ENCODE data around the gene RAB12. TPM values are rescaled to one million over a fixed set of nuclear protein-coding genes. Genes with fewer than 3 reads are reported as not detected.

The RAB12 gene
- total RNA-seq, 1 donor from 2014 or later, result 61.0 TPM

- no peak for DNase-seq (ENCODE audit: low read depth)
- Histone ChIP-seq H3K36me3 (ENCODE audit: control insufficient read depth, insufficient read depth, low read length) (peaks cover 2% of the 10 kb centered on the region), H3K4me3 (ENCODE audit: low read depth, low read length) (no peak overlapping the region), H3K27me3 (ENCODE audit: control insufficient read depth, insufficient read depth, low read length) (no peaks in the 10 kb centered on the region)
- TF ChIP-seq CTCF (IDR thresholded peaks at IDR 0.05; ENCODE audit: insufficient read depth, low read length, poor library complexity, severe bottlenecking), result no peak
Observed at GRCh38 chr18:8629602-8630001, 20.4 kb downstream of the RAB12 start.

DNA sequence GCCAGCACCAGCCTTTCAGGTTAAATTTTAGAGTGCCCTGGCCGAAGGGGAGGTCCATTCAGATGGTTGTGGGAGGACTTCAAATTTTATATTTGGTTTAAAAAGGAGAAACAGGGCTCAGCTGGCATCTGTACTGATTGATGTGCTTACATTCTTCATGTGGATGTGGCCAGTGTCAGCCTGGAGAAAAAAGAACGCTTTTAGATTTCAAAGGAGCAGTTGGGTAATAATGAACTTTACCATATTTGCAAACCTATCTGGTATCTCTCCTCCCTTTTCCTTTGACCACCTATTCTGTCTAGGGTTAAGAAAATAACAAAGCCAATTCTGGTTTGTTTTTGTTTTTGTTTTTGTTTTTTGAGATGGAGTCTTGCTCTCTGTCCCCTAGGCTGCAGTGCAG, 21.3 kb downstream of the RAB12 start:
- TF ChIP-seq CTCF (IDR thresholded peaks at IDR 0.05; ENCODE audit: insufficient read depth, low read length, poor library complexity, severe bottlenecking), result no peak
- peaks cover 2% of the 10 kb centered on the region for H3K36me3 ChIP-seq (ENCODE audit: control insufficient read depth, insufficient read depth, low read length)
- no peak for DNase-seq (ENCODE audit: low read depth)
- H3K27me3 ChIP-seq (ENCODE audit: control insufficient read depth, insufficient read depth, low read length), result no peaks in the 10 kb centered on the region
- no peak overlapping the region for H3K4me3 ChIP-seq (ENCODE audit: low read depth, low read length)

DNA sequence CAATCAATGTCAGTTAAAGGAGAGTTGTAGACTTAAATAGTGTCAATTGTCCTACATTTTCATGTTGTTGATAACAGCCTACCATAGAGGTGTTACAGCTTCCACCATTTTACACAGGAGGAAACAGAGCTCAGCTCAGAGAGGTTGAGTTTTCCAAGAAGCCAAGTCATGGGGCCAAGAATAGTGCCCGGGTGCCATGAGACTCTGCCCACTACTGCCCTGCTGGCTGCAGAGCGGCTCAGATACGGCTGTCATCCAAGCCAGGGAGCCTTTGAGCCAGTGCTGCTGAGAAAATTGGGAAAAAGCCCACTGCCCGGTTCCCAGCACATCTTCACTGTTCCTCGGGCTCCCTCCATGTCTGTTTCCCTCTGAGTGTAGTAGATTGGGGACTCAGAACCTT, 22.0 kb downstream of the RAB12 start:
- peaks cover 2% of the 10 kb centered on the region for H3K36me3 ChIP-seq (ENCODE audit: control insufficient read depth, insufficient read depth, low read length)
- no peaks in the 10 kb centered on the region for H3K27me3 ChIP-seq (ENCODE audit: control insufficient read depth, insufficient read depth, low read length)
- DNase-seq (ENCODE audit: low read depth), result no peak
- no peak overlapping the region for H3K4me3 ChIP-seq (ENCODE audit: low read depth, low read length)
- no peak for TF ChIP-seq CTCF (IDR thresholded peaks at IDR 0.05; ENCODE audit: insufficient read depth, low read length, poor library complexity, severe bottlenecking)

DNA sequence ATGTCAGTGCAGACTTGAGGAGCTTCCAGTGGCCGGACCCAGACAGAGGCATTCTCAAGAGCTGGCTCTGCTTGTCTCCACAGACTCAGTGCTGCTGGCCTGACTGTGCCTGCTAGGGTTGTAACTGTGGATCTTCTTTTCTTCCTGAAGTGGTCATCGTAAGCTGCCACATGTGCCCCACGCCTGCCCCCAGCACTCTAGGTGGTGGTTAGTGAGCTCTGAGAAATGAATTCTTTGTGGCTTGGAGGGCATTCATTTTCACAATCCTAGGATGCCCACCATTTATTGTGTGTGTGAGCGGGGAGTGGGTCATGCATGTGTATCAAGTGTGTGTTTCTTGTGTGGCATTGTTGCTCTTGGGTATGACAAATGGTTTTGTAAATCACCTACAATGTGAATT, 23.1 kb downstream of the RAB12 start:
- Histone ChIP-seq H3K36me3 (ENCODE audit: control insufficient read depth, insufficient read depth, low read length) (peaks cover 2% of the 10 kb centered on the region), H3K27me3 (ENCODE audit: control insufficient read depth, insufficient read depth, low read length) (no peaks in the 10 kb centered on the region), H3K4me3 (ENCODE audit: low read depth, low read length) (no peak overlapping the region)
- no peak for TF ChIP-seq CTCF (IDR thresholded peaks at IDR 0.05; ENCODE audit: insufficient read depth, low read length, poor library complexity, severe bottlenecking)
- no peak for DNase-seq (ENCODE audit: low read depth)

GRCh38 chr18:8634508-8634907, 25.3 kb downstream of the RAB12 start:
- TF ChIP-seq CTCF (IDR thresholded peaks at IDR 0.05; ENCODE audit: insufficient read depth, low read length, poor library complexity, severe bottlenecking), result no peak
- Histone ChIP-seq H3K36me3 (ENCODE audit: control insufficient read depth, insufficient read depth, low read length) (peaks cover 2% of the 10 kb centered on the region), H3K4me3 (ENCODE audit: low read depth, low read length) (no peak overlapping the region), H3K27me3 (ENCODE audit: control insufficient read depth, insufficient read depth, low read length) (no peaks in the 10 kb centered on the region)
- no peak for DNase-seq (ENCODE audit: low read depth)

- no peak for DNase-seq (ENCODE audit: low read depth)
- peaks cover 2% of the 10 kb centered on the region for H3K36me3 ChIP-seq (ENCODE audit: control insufficient read depth, insufficient read depth, low read length)
- H3K4me3 ChIP-seq (ENCODE audit: low read depth, low read length), result no peak overlapping the region
- no peak for TF ChIP-seq CTCF (IDR thresholded peaks at IDR 0.05; ENCODE audit: insufficient read depth, low read length, poor library complexity, severe bottlenecking)
- no peaks in the 10 kb centered on the region for H3K27me3 ChIP-seq (ENCODE audit: control insufficient read depth, insufficient read depth, low read length)
Observed at GRCh38 chr18:8635087-8635486, 25.9 kb downstream of the RAB12 start.

Data from kidney epithelial cell (primary cell).